Measurements from ENCODE around the gene SPA17. TPM values are rescaled to one million over a fixed set of nuclear protein-coding genes. Genes with fewer than 3 reads are reported as not detected.

SPA17 gene
- total RNA-seq, 1 experiment from 2014 or later, result 3.8 TPM

DNA sequence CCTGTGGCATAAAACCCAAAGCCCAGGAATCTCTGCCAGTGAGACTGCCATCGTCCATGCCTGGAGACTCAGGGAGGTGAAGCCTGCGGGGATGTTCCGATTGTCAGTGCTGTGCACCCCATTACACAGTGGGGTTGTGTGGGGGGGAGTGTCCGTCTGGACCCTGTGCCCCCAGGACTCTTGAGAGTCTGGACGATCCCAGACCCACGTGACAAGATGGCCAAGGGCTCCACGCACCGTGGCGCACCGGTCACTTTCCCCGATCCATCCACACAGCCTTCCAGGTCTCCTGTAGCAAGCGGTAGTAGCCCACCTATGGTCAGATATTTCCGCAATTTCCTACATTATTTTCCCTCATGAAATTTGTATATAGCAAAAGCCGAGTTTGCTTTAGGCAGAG lies 45.1 kb downstream of the SPA17 start (continued):
- TF ChIP-seq, protein P1, sequence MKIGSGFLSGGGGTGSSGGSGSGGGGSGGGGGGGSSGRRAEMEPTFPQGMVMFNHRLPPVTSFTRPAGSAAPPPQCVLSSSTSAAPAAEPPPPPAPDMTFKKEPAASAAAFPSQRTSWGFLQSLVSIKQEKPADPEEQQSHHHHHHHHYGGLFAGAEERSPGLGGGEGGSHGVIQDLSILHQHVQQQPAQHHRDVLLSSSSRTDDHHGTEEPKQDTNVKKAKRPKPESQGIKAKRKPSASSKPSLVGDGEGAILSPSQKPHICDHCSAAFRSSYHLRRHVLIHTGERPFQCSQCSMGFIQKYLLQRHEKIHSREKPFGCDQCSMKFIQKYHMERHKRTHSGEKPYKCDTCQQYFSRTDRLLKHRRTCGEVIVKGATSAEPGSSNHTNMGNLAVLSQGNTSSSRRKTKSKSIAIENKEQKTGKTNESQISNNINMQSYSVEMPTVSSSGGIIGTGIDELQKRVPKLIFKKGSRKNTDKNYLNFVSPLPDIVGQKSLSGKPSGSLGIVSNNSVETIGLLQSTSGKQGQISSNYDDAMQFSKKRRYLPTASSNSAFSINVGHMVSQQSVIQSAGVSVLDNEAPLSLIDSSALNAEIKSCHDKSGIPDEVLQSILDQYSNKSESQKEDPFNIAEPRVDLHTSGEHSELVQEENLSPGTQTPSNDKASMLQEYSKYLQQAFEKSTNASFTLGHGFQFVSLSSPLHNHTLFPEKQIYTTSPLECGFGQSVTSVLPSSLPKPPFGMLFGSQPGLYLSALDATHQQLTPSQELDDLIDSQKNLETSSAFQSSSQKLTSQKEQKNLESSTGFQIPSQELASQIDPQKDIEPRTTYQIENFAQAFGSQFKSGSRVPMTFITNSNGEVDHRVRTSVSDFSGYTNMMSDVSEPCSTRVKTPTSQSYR (CRISPR knock-in tag; IDR thresholded peaks at IDR 0.05), result no peak
- TF ChIP-seq, protein P2, sequence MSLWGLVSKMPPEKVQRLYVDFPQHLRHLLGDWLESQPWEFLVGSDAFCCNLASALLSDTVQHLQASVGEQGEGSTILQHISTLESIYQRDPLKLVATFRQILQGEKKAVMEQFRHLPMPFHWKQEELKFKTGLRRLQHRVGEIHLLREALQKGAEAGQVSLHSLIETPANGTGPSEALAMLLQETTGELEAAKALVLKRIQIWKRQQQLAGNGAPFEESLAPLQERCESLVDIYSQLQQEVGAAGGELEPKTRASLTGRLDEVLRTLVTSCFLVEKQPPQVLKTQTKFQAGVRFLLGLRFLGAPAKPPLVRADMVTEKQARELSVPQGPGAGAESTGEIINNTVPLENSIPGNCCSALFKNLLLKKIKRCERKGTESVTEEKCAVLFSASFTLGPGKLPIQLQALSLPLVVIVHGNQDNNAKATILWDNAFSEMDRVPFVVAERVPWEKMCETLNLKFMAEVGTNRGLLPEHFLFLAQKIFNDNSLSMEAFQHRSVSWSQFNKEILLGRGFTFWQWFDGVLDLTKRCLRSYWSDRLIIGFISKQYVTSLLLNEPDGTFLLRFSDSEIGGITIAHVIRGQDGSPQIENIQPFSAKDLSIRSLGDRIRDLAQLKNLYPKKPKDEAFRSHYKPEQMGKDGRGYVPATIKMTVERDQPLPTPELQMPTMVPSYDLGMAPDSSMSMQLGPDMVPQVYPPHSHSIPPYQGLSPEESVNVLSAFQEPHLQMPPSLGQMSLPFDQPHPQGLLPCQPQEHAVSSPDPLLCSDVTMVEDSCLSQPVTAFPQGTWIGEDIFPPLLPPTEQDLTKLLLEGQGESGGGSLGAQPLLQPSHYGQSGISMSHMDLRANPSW (CRISPR knock-in tag; conservative IDR thresholded peaks at IDR 0.05; ENCODE audit: low read depth), result no peak
- TF ChIP-seq JUN (CRISPR knock-in tag; IDR thresholded peaks at IDR 0.05), result no peak

GRCh38 chr11:124719534-124719933 lies 45.8 kb downstream of the SPA17 start:
- ChIA-PET CTCF (no interaction called here), POLR2A (no interaction called here)
- Mint-ChIP-seq H3K4me1 (peaks cover 50% of the 10 kb centered on the region), H3K9me3 (no peaks in the 10 kb centered on the region), H3K4me3 (peak overlapping the region; percentile 81), H3K36me3 (no peaks in the 10 kb centered on the region), H3K27me3 (ENCODE audit: low read depth) (peaks cover 100% of the 10 kb centered on the region), H3K27ac (no peak overlapping the region)
- no peak for ATAC-seq
- TF ChIP-seq SMAD3 (CRISPR knock-in tag; IDR thresholded peaks at IDR 0.05; ENCODE audit: borderline replicate concordance), result no peak
- TF ChIP-seq, protein P3, sequence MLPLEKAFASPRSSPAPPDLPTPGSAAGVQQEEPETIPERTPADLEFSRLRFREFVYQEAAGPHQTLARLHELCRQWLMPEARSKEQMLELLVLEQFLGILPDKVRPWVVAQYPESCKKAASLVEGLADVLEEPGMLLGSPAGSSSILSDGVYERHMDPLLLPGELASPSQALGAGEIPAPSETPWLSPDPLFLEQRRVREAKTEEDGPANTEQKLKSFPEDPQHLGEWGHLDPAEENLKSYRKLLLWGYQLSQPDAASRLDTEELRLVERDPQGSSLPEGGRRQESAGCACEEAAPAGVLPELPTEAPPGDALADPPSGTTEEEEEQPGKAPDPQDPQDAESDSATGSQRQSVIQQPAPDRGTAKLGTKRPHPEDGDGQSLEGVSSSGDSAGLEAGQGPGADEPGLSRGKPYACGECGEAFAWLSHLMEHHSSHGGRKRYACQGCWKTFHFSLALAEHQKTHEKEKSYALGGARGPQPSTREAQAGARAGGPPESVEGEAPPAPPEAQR (CRISPR knock-in tag; IDR thresholded peaks at IDR 0.05), result no peak
- no peak for TF ChIP-seq PREB (CRISPR knock-in tag; IDR thresholded peaks at IDR 0.05; ENCODE audit: borderline replicate concordance)
- no peak for TF ChIP-seq ATF1 (CRISPR knock-in tag; IDR thresholded peaks at IDR 0.05)
- TF ChIP-seq SOX15 (CRISPR knock-in tag; IDR thresholded peaks at IDR 0.05), result no peak
- no peak for TF ChIP-seq ZNF232 (CRISPR knock-in tag; IDR thresholded peaks at IDR 0.05)
- TF ChIP-seq, protein P4, sequence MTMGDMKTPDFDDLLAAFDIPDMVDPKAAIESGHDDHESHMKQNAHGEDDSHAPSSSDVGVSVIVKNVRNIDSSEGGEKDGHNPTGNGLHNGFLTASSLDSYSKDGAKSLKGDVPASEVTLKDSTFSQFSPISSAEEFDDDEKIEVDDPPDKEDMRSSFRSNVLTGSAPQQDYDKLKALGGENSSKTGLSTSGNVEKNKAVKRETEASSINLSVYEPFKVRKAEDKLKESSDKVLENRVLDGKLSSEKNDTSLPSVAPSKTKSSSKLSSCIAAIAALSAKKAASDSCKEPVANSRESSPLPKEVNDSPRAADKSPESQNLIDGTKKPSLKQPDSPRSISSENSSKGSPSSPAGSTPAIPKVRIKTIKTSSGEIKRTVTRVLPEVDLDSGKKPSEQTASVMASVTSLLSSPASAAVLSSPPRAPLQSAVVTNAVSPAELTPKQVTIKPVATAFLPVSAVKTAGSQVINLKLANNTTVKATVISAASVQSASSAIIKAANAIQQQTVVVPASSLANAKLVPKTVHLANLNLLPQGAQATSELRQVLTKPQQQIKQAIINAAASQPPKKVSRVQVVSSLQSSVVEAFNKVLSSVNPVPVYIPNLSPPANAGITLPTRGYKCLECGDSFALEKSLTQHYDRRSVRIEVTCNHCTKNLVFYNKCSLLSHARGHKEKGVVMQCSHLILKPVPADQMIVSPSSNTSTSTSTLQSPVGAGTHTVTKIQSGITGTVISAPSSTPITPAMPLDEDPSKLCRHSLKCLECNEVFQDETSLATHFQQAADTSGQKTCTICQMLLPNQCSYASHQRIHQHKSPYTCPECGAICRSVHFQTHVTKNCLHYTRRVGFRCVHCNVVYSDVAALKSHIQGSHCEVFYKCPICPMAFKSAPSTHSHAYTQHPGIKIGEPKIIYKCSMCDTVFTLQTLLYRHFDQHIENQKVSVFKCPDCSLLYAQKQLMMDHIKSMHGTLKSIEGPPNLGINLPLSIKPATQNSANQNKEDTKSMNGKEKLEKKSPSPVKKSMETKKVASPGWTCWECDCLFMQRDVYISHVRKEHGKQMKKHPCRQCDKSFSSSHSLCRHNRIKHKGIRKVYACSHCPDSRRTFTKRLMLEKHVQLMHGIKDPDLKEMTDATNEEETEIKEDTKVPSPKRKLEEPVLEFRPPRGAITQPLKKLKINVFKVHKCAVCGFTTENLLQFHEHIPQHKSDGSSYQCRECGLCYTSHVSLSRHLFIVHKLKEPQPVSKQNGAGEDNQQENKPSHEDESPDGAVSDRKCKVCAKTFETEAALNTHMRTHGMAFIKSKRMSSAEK (CRISPR knock-in tag; IDR thresholded peaks at IDR 0.05; ENCODE audit: borderline replicate concordance), result no peak
- TF ChIP-seq ETV6 (CRISPR knock-in tag; IDR thresholded peaks at IDR 0.05), result no peak
- TF ChIP-seq, protein P5, sequence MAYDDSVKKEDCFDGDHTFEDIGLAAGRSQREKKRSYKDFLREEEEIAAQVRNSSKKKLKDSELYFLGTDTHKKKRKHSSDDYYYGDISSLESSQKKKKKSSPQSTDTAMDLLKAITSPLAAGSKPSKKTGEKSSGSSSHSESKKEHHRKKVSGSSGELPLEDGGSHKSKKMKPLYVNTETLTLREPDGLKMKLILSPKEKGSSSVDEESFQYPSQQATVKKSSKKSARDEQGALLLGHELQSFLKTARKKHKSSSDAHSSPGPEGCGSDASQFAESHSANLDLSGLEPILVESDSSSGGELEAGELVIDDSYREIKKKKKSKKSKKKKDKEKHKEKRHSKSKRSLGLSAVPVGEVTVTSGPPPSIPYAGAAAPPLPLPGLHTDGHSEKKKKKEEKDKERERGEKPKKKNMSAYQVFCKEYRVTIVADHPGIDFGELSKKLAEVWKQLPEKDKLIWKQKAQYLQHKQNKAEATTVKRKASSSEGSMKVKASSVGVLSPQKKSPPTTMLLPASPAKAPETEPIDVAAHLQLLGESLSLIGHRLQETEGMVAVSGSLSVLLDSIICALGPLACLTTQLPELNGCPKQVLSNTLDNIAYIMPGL (CRISPR knock-in tag; IDR thresholded peaks at IDR 0.05), result no peak
- no peak for TF ChIP-seq HMGA2 (CRISPR knock-in tag; IDR thresholded peaks at IDR 0.05)
- no peak for TF ChIP-seq ZNF423 (CRISPR knock-in tag; IDR thresholded peaks at IDR 0.05)
- no peak for TF ChIP-seq CREM (CRISPR knock-in tag; IDR thresholded peaks at IDR 0.05)
- DNase-seq (ENCODE audit: low spot score), result no peak

Data from WTC11 (cell line).